RWPE2 (cell line): Measurements from ENCODE around the gene MAN2B1.

Experiments used
- ATAC-seq: fragments of 200-7000 bp; cut with Tn5 transposase; 3 replicates; pipeline ENCODE4 v1.9.1; 2021; ENCODE audit warnings: low read depth
- DNase-seq: peaks from one replicate; pipeline ENCODE4 v3.0.0-alpha.2; 2020; ENCODE audit warnings: low spot score
- H3K27ac ChIP-seq: fragments of 450-650 bp; 2 replicates; pipeline ENCODE4 v1.5.1; 2017; ENCODE audit warnings: mild to moderate bottlenecking; ENCODE audit not compliant: poor library complexity, severe bottlenecking
- H3K27me3 ChIP-seq: fragments of 250-450 bp; sonication (Bioruptor Pico); 2 replicates; pipeline ENCODE4 v1.5.1; 2021; ENCODE audit warnings: mild to moderate bottlenecking, moderate library complexity; ENCODE audit not compliant: insufficient read depth, poor library complexity, severe bottlenecking
- H3K36me3 ChIP-seq: fragments of 250-450 bp; sonication (Bioruptor Pico); 2 replicates; pipeline ENCODE4 v1.5.1; 2020; ENCODE audit warnings: low read depth, mild to moderate bottlenecking, moderate library complexity
- H3K4me1 ChIP-seq: fragments of 250-450 bp; sonication (Bioruptor Pico); 2 replicates; pipeline ENCODE4 v1.5.1; 2021; ENCODE audit warnings: mild to moderate bottlenecking, moderate library complexity; ENCODE audit not compliant: insufficient read depth, poor library complexity, severe bottlenecking
- H3K4me3 ChIP-seq: fragments of 250-450 bp; sonication (Bioruptor Pico); 2 replicates; pipeline ENCODE4 v1.5.1; 2021; ENCODE audit warnings: mild to moderate bottlenecking, moderate library complexity; ENCODE audit not compliant: severe bottlenecking
- H3K9me3 ChIP-seq: fragments of 250-450 bp; sonication (Bioruptor Pico); 2 replicates; pipeline ENCODE4 v1.5.1; 2021; ENCODE audit warnings: mild to moderate bottlenecking, moderate library complexity; ENCODE audit not compliant: severe bottlenecking
- CTCF ChIP-seq: fragments of 450-650 bp; IDR thresholded peaks from one replicate; pipeline ENCODE4 v1.5.1; 2017; ENCODE audit warnings: mild to moderate bottlenecking, moderate library complexity; ENCODE audit not compliant: poor library complexity, severe bottlenecking

The MAN2B1 gene

DNA sequence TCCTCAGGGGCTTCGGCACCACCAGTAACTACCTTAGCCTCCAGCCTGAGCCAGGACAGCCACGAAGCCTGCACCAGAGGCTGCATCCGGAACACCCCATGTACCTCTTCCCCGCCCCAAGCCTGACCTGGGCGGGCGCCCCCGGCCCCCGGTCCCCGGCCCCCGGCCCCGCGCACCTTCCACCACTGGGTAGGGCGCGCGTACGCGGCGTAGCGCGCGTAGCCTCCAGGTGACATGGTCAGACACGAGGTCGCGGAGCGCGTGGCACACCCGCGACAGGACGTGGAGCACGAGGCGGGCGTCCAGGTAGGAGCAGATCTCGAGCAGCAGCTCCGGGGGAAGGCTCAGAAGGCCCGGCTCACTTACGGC lies 29.4 kb upstream of the MAN2B1 start:
- no peaks in the 10 kb centered on the region for H3K27me3 ChIP-seq
- H3K4me1 ChIP-seq: no peaks in the 10 kb centered on the region
- H3K27ac ChIP-seq: peak overlapping the region; percentile 12
- TF ChIP-seq CTCF: no peak
- ATAC-seq (peak; percentile 15), DNase-seq (no peak)
- H3K4me3 ChIP-seq: peak overlapping the region; percentile 73
- H3K36me3 ChIP-seq: peaks cover 12% of the 10 kb centered on the region
- H3K9me3 ChIP-seq: no peaks in the 10 kb centered on the region

GRCh38 chr19:12695514-12695913 lies 29.0 kb upstream of the MAN2B1 start:
- Histone ChIP-seq H3K4me3 (peak overlapping the region; percentile 73), H3K9me3 (no peaks in the 10 kb centered on the region), H3K36me3 (peaks cover 9% of the 10 kb centered on the region), H3K27ac (peak overlapping the region; percentile 12), H3K27me3 (no peaks in the 10 kb centered on the region), H3K4me1 (no peaks in the 10 kb centered on the region)
- DNase-seq (no peak), ATAC-seq (no peak)
- no peak for TF ChIP-seq CTCF

DNA sequence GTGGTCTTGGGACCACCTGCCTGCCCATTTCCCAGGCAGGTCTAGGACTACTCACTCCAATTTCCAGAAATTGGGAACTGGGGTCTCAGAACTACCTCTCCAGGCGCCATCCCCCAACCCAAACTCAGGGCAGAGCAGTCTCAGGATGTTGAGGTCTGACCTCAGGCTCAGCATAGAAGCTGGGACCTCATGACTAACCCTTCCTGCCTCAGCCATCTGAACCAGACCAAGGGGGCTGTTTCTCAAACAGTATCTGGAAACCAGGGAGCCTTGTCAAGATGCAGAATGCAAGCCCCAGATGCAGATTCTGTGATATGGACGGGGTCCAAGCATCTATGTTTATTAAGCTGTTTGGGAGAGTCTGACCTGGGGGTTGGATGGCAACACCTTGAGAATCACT lies 28.6 kb upstream of the MAN2B1 start:
- H3K4me3 ChIP-seq: no peak overlapping the region
- DNase-seq (no peak), ATAC-seq (no peak)
- peaks cover 9% of the 10 kb centered on the region for H3K36me3 ChIP-seq
- H3K9me3 ChIP-seq: no peaks in the 10 kb centered on the region
- no peak overlapping the region for H3K27ac ChIP-seq
- H3K27me3 ChIP-seq: no peaks in the 10 kb centered on the region
- no peak for TF ChIP-seq CTCF
- H3K4me1 ChIP-seq: no peaks in the 10 kb centered on the region

GRCh38 chr19:12694641-12695040 lies 28.1 kb upstream of the MAN2B1 start:
- peaks cover 9% of the 10 kb centered on the region for H3K36me3 ChIP-seq
- H3K27me3 ChIP-seq: no peaks in the 10 kb centered on the region
- ATAC-seq: no peak
- H3K9me3 ChIP-seq: no peaks in the 10 kb centered on the region
- H3K4me1 ChIP-seq: no peaks in the 10 kb centered on the region
- H3K27ac ChIP-seq: no peak overlapping the region
- DNase-seq: no peak
- no peak overlapping the region for H3K4me3 ChIP-seq
- TF ChIP-seq CTCF: no peak

GRCh38 chr19:12692960-12693359 lies 26.4 kb upstream of the MAN2B1 start:
- no peak for TF ChIP-seq CTCF
- no peak for ATAC-seq
- no peaks in the 10 kb centered on the region for H3K4me1 ChIP-seq
- H3K9me3 ChIP-seq: no peaks in the 10 kb centered on the region
- H3K4me3 ChIP-seq: no peak overlapping the region
- H3K36me3 ChIP-seq: peaks cover 5% of the 10 kb centered on the region; the same call in 1 of the 2 replicates
- no peak overlapping the region for H3K27ac ChIP-seq
- no peak for DNase-seq
- H3K27me3 ChIP-seq: no peaks in the 10 kb centered on the region
